Measurements from ENCODE around the gene OR51I1.

The OR51I1 gene

DNA sequence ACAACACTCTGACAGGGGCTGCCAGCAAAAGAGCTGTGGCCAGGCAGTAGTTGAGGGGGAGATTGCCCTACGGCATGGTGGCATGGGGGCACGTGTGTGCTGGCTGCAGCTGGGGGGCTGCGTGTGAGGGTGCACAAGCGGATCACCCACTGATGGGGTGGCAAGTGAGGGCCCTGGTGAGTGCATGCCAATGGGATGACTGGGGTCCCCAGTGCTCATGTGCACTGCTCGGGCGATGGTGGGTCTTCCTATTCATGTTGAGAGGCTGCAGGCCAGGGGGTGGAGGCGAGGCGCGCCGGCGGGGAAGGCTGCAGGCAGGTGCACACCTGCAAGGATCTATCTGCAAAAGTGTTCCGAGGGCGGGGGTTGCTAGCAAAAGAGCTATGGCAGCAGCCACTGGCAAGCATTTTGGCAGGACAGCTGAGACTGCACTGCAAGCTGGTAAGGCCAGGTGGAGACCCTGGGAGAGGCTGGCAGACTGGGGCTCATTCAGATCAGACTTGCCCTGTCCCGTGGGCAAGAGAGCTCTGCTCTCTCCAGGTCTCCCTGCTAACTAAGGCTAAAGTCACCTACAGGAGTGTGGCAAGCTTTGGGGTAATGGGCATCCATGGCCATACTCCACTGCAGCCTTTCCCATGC is 19.8 kb upstream of the OR51I1 start:
- Histone ChIP-seq H3K4me3 (ENCODE audit: insufficient read depth, low read depth, low read length, poor library complexity, severe bottlenecking) (no peak overlapping the region), H3K27ac (ENCODE audit: insufficient read depth, low read length, poor library complexity, severe bottlenecking) (no peak overlapping the region)

DNA sequence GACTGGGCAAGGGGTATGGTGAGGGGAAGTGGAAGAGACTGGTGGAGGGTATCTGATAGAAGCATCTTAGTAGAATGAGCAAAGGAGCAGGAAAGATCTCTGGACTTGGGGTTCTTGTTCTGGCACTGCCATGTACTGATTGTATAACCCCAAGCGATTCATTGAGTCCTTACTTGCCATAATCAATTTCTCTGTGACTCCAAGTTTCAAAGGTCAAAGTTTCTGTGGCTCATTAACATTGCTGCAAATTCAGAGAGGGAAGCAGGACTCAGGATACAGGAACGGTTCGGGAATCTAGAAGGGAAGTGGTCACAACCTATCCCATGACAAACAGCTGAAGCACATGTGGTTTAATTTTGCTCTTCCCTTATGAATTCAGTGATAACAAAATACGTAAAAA is 8.1 kb upstream of the OR51I1 start:
- no peak for DNase-seq
- Histone ChIP-seq H3K27ac (ENCODE audit: insufficient read depth, low read length, poor library complexity, severe bottlenecking) (no peak overlapping the region), H3K36me3 (ENCODE audit: control insufficient read depth, insufficient read depth, low read length) (no peaks in the 10 kb centered on the region), H3K4me3 (ENCODE audit: insufficient read depth, low read depth, low read length, poor library complexity, severe bottlenecking) (no peak overlapping the region), H3K4me1 (ENCODE audit: control insufficient read depth, insufficient read depth, low read length, poor library complexity, severe bottlenecking) (no peaks in the 10 kb centered on the region), H3K27me3 (replicated peaks; ENCODE audit: control insufficient read depth, insufficient read depth, low read length, poor library complexity, severe bottlenecking) (no peaks in the 10 kb centered on the region), H3K9me3 (ENCODE audit: control insufficient read depth, low read length) (no peaks in the 10 kb centered on the region)

More for the DNA sequence above, 19.8 kb upstream of the OR51I1 start:
- no peaks in the 10 kb centered on the region for H3K9me3 ChIP-seq (ENCODE audit: control insufficient read depth, low read length)
- no peaks in the 10 kb centered on the region for H3K4me1 ChIP-seq (ENCODE audit: control insufficient read depth, insufficient read depth, low read length, poor library complexity, severe bottlenecking)
- no peaks in the 10 kb centered on the region for H3K27me3 ChIP-seq (replicated peaks; ENCODE audit: control insufficient read depth, insufficient read depth, low read length, poor library complexity, severe bottlenecking)
- DNase-seq, result no peak
- no peaks in the 10 kb centered on the region for H3K36me3 ChIP-seq (ENCODE audit: control insufficient read depth, insufficient read depth, low read length)

DNA sequence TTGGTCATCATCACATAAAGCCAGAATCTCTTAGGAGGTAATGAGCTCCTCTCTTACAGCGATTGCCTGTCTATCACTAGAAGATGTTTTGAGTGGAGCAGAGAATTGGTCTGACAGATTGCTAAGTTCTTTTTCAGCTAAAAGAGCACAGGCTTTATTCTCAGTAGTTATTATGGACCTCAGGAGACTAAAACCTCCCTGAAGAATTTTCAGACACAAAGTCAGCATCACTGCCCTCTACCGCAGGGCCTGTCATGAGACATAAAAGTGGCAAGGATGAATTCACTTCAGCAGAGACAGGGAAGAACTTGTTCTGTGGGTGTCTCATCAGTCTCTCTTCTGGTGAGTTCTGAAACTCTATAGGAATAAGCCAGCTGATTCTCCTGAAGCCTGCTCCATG is 7.7 kb upstream of the OR51I1 start, which contains the start of gene OR51I2:
OR51I2 (plus strand) TSS at position 301 of the 400 bp plus-strand sequence. CDS start 4,166 bp downstream, outside the sequence.
- Histone ChIP-seq H3K27ac (ENCODE audit: insufficient read depth, low read length, poor library complexity, severe bottlenecking) (no peak within 1 kb of the TSS), H3K9me3 (ENCODE audit: control insufficient read depth, low read length) (no peaks in the 10 kb centered on the region), H3K36me3 (ENCODE audit: control insufficient read depth, insufficient read depth, low read length) (no peaks in the 10 kb centered on the region), H3K27me3 (replicated peaks; ENCODE audit: control insufficient read depth, insufficient read depth, low read length, poor library complexity, severe bottlenecking) (no peaks in the 10 kb centered on the region), H3K4me3 (ENCODE audit: insufficient read depth, low read depth, low read length, poor library complexity, severe bottlenecking) (no peak within 1 kb of the TSS), H3K4me1 (ENCODE audit: control insufficient read depth, insufficient read depth, low read length, poor library complexity, severe bottlenecking) (no peaks in the 10 kb centered on the region)
- no peak for DNase-seq

DNA sequence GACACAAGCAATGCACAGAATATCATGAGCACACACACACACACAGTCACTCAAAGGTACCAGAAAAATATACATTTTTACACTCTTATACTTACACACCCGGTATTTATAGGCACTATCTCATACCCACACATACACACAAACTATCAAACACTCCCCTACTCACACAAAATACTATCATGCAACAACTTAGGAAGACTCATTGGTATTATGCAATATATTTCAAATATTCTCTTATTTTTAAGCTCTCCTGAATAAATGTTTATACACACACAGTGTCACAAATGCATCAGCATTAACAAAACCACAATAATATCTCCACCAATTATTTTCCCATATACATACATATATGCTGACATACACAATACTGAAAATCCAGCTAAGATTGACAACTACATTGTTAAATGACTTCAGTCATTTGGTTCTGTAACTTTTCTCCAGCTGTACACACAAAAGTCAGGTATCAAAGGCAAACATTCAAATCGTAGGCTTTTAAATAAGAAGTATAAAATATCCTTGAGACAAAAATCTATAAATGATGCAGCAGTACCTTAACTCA is 2.6 kb upstream of the OR51I1 start:
- H3K4me3 ChIP-seq (ENCODE audit: insufficient read depth, low read depth, low read length, poor library complexity, severe bottlenecking), result no peak overlapping the region

DNA sequence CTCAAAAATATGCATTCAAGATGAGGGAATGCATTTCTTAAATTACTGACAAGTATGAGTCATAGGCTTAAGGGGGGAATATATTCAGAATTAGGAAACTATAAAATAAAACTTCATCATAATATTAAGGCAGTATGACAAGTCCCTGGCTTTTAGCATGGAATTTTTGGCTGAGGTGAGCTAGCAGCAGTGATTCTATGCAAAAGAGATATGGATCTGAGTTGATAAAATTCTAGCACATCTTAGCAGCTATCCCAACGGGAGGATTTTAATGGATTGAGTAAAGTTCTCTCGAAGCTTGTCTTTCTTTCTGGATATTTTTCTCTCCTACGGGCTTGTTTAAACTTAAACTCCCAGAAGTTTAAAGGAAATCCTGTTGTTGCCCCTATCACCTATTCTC is 18.2 kb downstream of the OR51I1 start:
- H3K36me3 ChIP-seq (ENCODE audit: control insufficient read depth, insufficient read depth, low read length), result no peaks in the 10 kb centered on the region
- DNase-seq, result no peak
- no peaks in the 10 kb centered on the region for H3K27me3 ChIP-seq (replicated peaks; ENCODE audit: control insufficient read depth, insufficient read depth, low read length, poor library complexity, severe bottlenecking)
- H3K9me3 ChIP-seq (ENCODE audit: control insufficient read depth, low read length), result no peaks in the 10 kb centered on the region
- no peak overlapping the region for H3K27ac ChIP-seq (ENCODE audit: insufficient read depth, low read length, poor library complexity, severe bottlenecking)
- H3K4me3 ChIP-seq (ENCODE audit: insufficient read depth, low read depth, low read length, poor library complexity, severe bottlenecking), result no peak overlapping the region
- no peaks in the 10 kb centered on the region for H3K4me1 ChIP-seq (ENCODE audit: control insufficient read depth, insufficient read depth, low read length, poor library complexity, severe bottlenecking)

More for the DNA sequence above, 2.6 kb upstream of the OR51I1 start:
- no peaks in the 10 kb centered on the region for H3K9me3 ChIP-seq (ENCODE audit: control insufficient read depth, low read length)
- H3K36me3 ChIP-seq (ENCODE audit: control insufficient read depth, insufficient read depth, low read length), result no peaks in the 10 kb centered on the region
- no peak for DNase-seq
- no peaks in the 10 kb centered on the region for H3K4me1 ChIP-seq (ENCODE audit: control insufficient read depth, insufficient read depth, low read length, poor library complexity, severe bottlenecking)
- no peak overlapping the region for H3K27ac ChIP-seq (ENCODE audit: insufficient read depth, low read length, poor library complexity, severe bottlenecking)
- no peaks in the 10 kb centered on the region for H3K27me3 ChIP-seq (replicated peaks; ENCODE audit: control insufficient read depth, insufficient read depth, low read length, poor library complexity, severe bottlenecking)

DNA sequence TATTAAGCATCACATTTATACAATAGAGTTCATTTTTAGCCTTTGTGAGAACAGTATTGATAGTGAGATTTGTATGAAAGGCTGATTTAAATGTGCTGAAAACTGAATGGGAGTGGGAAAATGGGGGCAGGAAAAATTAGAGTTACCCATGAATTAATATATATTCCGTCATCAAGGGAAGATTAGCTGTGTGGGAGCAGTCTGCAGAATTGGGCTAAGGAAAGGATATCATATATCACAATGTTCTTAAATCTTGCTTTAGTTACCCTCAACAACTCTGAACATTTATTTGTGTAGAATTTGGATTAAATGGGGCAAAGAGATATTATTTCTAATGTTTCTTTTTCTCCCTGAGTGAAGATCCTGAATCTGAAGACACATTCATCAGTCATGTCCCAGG is 19.5 kb downstream of the OR51I1 start, which contains the start of gene OR51Q1:
OR51Q1 (plus strand) TSS at position 301 of the 400 bp plus-strand sequence; CDS start at position 391, 90 bp downstream.
- H3K9me3 ChIP-seq (ENCODE audit: control insufficient read depth, low read length), result no peaks in the 10 kb centered on the region
- no peaks in the 10 kb centered on the region for H3K36me3 ChIP-seq (ENCODE audit: control insufficient read depth, insufficient read depth, low read length)
- H3K4me3 ChIP-seq (ENCODE audit: insufficient read depth, low read depth, low read length, poor library complexity, severe bottlenecking), result no peak within 1 kb of the TSS
- DNase-seq, result no peak
- H3K4me1 ChIP-seq (ENCODE audit: control insufficient read depth, insufficient read depth, low read length, poor library complexity, severe bottlenecking), result no peaks in the 10 kb centered on the region
- no peak within 1 kb of the TSS for H3K27ac ChIP-seq (ENCODE audit: insufficient read depth, low read length, poor library complexity, severe bottlenecking)
- H3K27me3 ChIP-seq (replicated peaks; ENCODE audit: control insufficient read depth, insufficient read depth, low read length, poor library complexity, severe bottlenecking), result no peaks in the 10 kb centered on the region

DNA sequence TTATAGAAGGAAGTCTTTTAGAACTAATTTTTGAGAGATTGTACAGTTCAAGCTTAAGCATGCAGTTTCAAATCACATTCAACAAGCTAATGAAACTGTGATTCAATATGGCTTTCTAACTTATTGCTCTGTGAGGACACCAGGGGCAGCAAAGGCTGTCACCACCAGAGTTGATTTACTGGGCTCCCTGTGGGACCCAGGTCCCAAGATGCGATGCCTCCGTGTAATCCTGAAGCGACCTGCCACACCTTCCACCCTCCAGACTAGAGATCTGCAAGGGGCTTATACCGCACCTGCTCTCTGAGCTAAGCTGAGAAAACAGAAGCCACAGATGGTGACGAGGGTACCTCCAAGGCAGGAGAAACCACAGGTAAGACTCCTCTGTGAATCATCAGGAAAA is 20.3 kb downstream of the OR51I1 start:
- no peak for DNase-seq
- no peak overlapping the region for H3K4me3 ChIP-seq (ENCODE audit: insufficient read depth, low read depth, low read length, poor library complexity, severe bottlenecking)

DNA sequence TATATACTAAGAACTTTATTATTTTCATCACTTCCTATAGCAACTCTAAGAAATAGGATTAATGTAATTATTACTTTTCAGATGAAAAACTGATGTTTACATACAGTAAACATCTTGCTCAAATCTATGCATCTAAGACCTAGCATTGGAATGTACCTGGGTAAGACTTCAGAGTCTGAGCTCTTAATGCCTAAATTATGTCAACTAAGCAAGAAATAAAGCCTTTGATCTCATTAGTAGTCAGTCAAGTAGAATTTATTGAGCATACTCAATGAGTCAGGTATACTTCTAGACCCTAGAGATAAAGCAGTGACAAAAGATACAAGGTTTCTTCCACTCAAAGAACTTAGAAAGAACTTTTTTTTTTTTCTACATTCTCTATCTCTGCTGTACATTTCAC is 36.1 kb downstream of the OR51I1 start:
- no peak for DNase-seq
- Histone ChIP-seq H3K4me3 (ENCODE audit: insufficient read depth, low read depth, low read length, poor library complexity, severe bottlenecking) (no peak overlapping the region), H3K27me3 (replicated peaks; ENCODE audit: control insufficient read depth, insufficient read depth, low read length, poor library complexity, severe bottlenecking) (no peaks in the 10 kb centered on the region), H3K9me3 (ENCODE audit: control insufficient read depth, low read length) (no peaks in the 10 kb centered on the region), H3K36me3 (ENCODE audit: control insufficient read depth, insufficient read depth, low read length) (no peaks in the 10 kb centered on the region), H3K27ac (ENCODE audit: insufficient read depth, low read length, poor library complexity, severe bottlenecking) (no peak overlapping the region), H3K4me1 (ENCODE audit: control insufficient read depth, insufficient read depth, low read length, poor library complexity, severe bottlenecking) (no peaks in the 10 kb centered on the region)

More for the DNA sequence above, 20.3 kb downstream of the OR51I1 start:
- H3K9me3 ChIP-seq (ENCODE audit: control insufficient read depth, low read length), result no peaks in the 10 kb centered on the region
- H3K36me3 ChIP-seq (ENCODE audit: control insufficient read depth, insufficient read depth, low read length), result no peaks in the 10 kb centered on the region
- H3K27me3 ChIP-seq (replicated peaks; ENCODE audit: control insufficient read depth, insufficient read depth, low read length, poor library complexity, severe bottlenecking), result no peaks in the 10 kb centered on the region
- no peak overlapping the region for H3K27ac ChIP-seq (ENCODE audit: insufficient read depth, low read length, poor library complexity, severe bottlenecking)
- no peaks in the 10 kb centered on the region for H3K4me1 ChIP-seq (ENCODE audit: control insufficient read depth, insufficient read depth, low read length, poor library complexity, severe bottlenecking)

DNA sequence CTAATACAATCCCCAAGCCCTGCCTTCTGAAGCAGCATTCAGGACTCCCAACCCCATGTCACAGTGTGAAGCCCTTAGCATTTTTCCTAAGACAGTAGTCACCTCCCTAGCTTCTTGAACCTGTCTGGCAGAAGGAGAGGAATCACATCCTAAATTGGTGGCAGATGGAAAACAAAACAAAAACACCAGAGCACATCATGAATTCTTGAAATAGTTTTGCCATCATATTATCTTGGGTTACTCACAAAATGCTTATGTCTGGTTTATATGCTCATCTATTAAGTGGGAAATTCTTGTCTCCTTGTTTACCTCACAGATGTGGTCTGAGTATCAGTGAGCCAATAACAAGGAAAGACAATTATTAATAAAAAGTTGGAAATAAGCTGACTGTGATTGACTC is 42.4 kb downstream of the OR51I1 start:
- Histone ChIP-seq H3K4me1 (ENCODE audit: control insufficient read depth, insufficient read depth, low read length, poor library complexity, severe bottlenecking) (no peaks in the 10 kb centered on the region), H3K36me3 (ENCODE audit: control insufficient read depth, insufficient read depth, low read length) (no peaks in the 10 kb centered on the region), H3K27ac (ENCODE audit: insufficient read depth, low read length, poor library complexity, severe bottlenecking) (no peak overlapping the region), H3K27me3 (replicated peaks; ENCODE audit: control insufficient read depth, insufficient read depth, low read length, poor library complexity, severe bottlenecking) (no peaks in the 10 kb centered on the region), H3K9me3 (ENCODE audit: control insufficient read depth, low read length) (no peaks in the 10 kb centered on the region), H3K4me3 (ENCODE audit: insufficient read depth, low read depth, low read length, poor library complexity, severe bottlenecking) (no peak overlapping the region)
- no peak for DNase-seq

DNA sequence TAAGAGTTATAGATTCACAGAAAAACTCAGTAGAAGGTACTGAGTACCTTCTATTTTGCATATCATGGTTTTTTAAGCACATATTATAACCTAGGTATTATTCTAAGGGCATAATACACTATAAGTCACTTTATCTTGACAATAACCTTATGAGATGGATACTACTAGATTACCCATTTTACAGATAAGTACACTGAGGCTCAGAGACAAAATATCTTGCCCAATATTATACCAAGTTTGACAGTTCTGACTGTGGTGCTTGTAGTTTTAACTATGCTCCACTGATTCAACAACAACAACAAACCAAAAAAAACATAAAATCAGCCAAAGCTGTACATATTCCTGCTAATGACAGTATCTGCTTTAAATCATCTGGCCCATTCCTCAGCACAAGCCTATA is 47.2 kb downstream of the OR51I1 start:
- no peak overlapping the region for H3K27ac ChIP-seq (ENCODE audit: insufficient read depth, low read length, poor library complexity, severe bottlenecking)
- H3K4me1 ChIP-seq (ENCODE audit: control insufficient read depth, insufficient read depth, low read length, poor library complexity, severe bottlenecking), result no peaks in the 10 kb centered on the region
- no peak overlapping the region for H3K4me3 ChIP-seq (ENCODE audit: insufficient read depth, low read depth, low read length, poor library complexity, severe bottlenecking)
- H3K27me3 ChIP-seq (replicated peaks; ENCODE audit: control insufficient read depth, insufficient read depth, low read length, poor library complexity, severe bottlenecking), result no peaks in the 10 kb centered on the region
- H3K9me3 ChIP-seq (ENCODE audit: control insufficient read depth, low read length), result no peaks in the 10 kb centered on the region
- H3K36me3 ChIP-seq (ENCODE audit: control insufficient read depth, insufficient read depth, low read length), result no peaks in the 10 kb centered on the region
- no peak for DNase-seq
